HCT116 (cell line): ENCODE results near the gene PIK3IP1. TPM values are rescaled to one million over a fixed set of nuclear protein-coding genes. Genes with fewer than 3 reads are reported as not detected.

ENCODE experiments used
- ATAC-seq: fragments of 200-7000 bp; cut with Tn5 transposase; 2 replicates; pipeline ENCODE4 v1.9.1; 2020; ENCODE audit warnings: mild to moderate bottlenecking, moderate library complexity
- BruUV-seq: library from RNA; stranded (reverse); fragments of 400-500 nt; replicated peaks from 2 replicates; lab custom pipeline; 2021; lab: Mats Ljungman, UMichigan
- CTCF ChIA-PET: fragments of 300-600 bp; sonication (Branson Sonifier 250); formaldehyde crosslinking; loops from one replicate; lab custom pipeline; 2021; ENCODE audit warnings: antibody characterized with exemption; lab: Charles Lee
- POLR2A ChIA-PET: fragments of 300-600, 350-600 bp; sonication (Branson Sonifier 250); formaldehyde crosslinking; loops from one replicate; lab custom pipeline; 2021; ENCODE audit warnings: antibody characterized with exemption; lab: Charles Lee
- RAD21 ChIA-PET, 2 experiments: fragments of 300-600 bp; sonication (Branson Sonifier 250); formaldehyde crosslinking; loops; one replicate each; lab custom pipeline; 2023; ENCODE audit warnings: low total read pairs in 2 of 2; ENCODE audit not compliant: uncharacterized antibody in 2 of 2, unreplicated experiment in 2 of 2, low non-redundant PET in 1 of 2; lab: Charles Lee
- DNase-seq: peaks from one replicate; pipeline ENCODE4 v3.0.0-alpha.2; 2010; ENCODE audit warnings: low read depth, low spot score
- H2AFZ ChIP-seq: fragments of 200-600 bp; shearing (Covaris generic), sonication (generic); 2 replicates; pipeline ENCODE4 v1.6.1; 2017; ENCODE audit warnings: low read depth, mixed run types, mixed read lengths, antibody characterized with exemption, low read length; ENCODE audit not compliant: poor library complexity, severe bottlenecking
- H3K27ac ChIP-seq: 2 replicates; pipeline ENCODE4 v1.5.1; 2012; ENCODE audit warnings: low read depth, low read length
- H3K27me3 ChIP-seq: fragments of 200-600 bp; sonication (generic); 2 replicates; pipeline ENCODE4 v1.6.1; 2016; ENCODE audit warnings: mixed run types, low read length, mixed read lengths; ENCODE audit not compliant: insufficient read depth
- H3K36me3 ChIP-seq, 2 experiments: fragments of 200-500 bp in 1 of 2; fragments of 200-600 bp in 1 of 2; sonication (Bioruptor generic) in 1 of 2; sonication (generic) in 1 of 2; 2 replicates each; pipeline versions ENCODE4 v1.5.1 to v1.6.1; 2014 to 2016; ENCODE audit warnings: low read length in 2 of 2, inconsistent platforms in 1 of 2, mixed read lengths in 1 of 2, mixed run types in 1 of 2; ENCODE audit not compliant: insufficient read depth in 2 of 2, control insufficient read depth in 1 of 2
- H3K4me1 ChIP-seq, 2 experiments: fragments of 200-600 bp in 1 of 2; sonication (generic) in 1 of 2; 2 replicates each; pipeline versions ENCODE4 v1.5.1 to v1.6.1; 2012 to 2017; ENCODE audit warnings: low read length in 2 of 2, inconsistent platforms in 1 of 2, mild to moderate bottlenecking in 1 of 2, mixed read lengths in 1 of 2, mixed run types in 1 of 2, moderate library complexity in 1 of 2; ENCODE audit not compliant: insufficient read depth in 2 of 2, control insufficient read depth in 1 of 2
- H3K4me2 ChIP-seq: fragments of 200-600 bp; sonication (generic); 2 replicates; pipeline ENCODE4 v1.6.1; 2017; ENCODE audit warnings: mixed run types, low read length, mixed read lengths
- H3K4me3 ChIP-seq, 2 experiments: fragments of 200-600 bp in 1 of 2; sonication (generic) in 1 of 2; replicated peaks in 1 of 2; 2 replicates each; pipeline ENCODE4 v1.5.1; 2011 to 2016; ENCODE audit warnings: low read length in 2 of 2, control low read depth in 1 of 2, low read depth in 1 of 2, mild to moderate bottlenecking in 1 of 2, mixed read lengths in 1 of 2, mixed run types in 1 of 2
- H3K79me2 ChIP-seq: fragments of 200-600 bp; sonication (generic); 2 replicates; pipeline ENCODE4 v1.6.1; 2017; ENCODE audit warnings: mild to moderate bottlenecking, mixed run types, low read length, moderate library complexity, mixed read lengths; ENCODE audit not compliant: insufficient read depth
- H3K9ac ChIP-seq: fragments of 200-600 bp; sonication (generic); 2 replicates; pipeline ENCODE4 v1.6.1; 2016; ENCODE audit warnings: low read length, mixed read lengths
- H3K9me2 ChIP-seq: fragments of 200-600 bp; sonication (generic), shearing (Covaris generic); 2 replicates; pipeline ENCODE4 v1.6.1; 2017; ENCODE audit warnings: mixed run types, mild to moderate bottlenecking, moderate library complexity; ENCODE audit not compliant: insufficient read depth
- H3K9me3 ChIP-seq, 2 experiments: fragments of 200-500 bp in 1 of 2; fragments of 200-600 bp in 1 of 2; sonication (Bioruptor generic) in 1 of 2; sonication (generic) in 1 of 2; 2 replicates each; pipeline ENCODE4 v1.6.1; 2014 to 2017; ENCODE audit warnings: low read length in 2 of 2, mixed read lengths in 2 of 2, inconsistent platforms in 1 of 2, low read depth in 1 of 2, mild to moderate bottlenecking in 1 of 2, mixed run types in 1 of 2, moderate library complexity in 1 of 2; ENCODE audit not compliant: control insufficient read depth in 1 of 2, insufficient read depth in 1 of 2
- H4K20me1 ChIP-seq: fragments of 200-600 bp; sonication (generic), shearing (Covaris generic); 2 replicates; pipeline ENCODE4 v1.6.1; 2017; ENCODE audit warnings: mixed run types, mild to moderate bottlenecking, moderate library complexity; ENCODE audit not compliant: insufficient read depth
- CBX3 ChIP-seq: IDR thresholded peaks from 2 replicates; pipeline ENCODE4 v1.6.1; 2012; ENCODE audit warnings: low read depth
- CTCF ChIP-seq, 3 experiments: fragments of 200-600 bp in 1 of 3; sonication (generic) in 1 of 3; IDR thresholded peaks in 2 of 3; conservative IDR thresholded peaks in 1 of 3; 2 replicates each; pipeline ENCODE4 v1.5.1; 2012 to 2017; ENCODE audit warnings: low read depth in 2 of 3, low read length in 2 of 3, antibody characterized with exemption in 1 of 3, borderline replicate concordance in 1 of 3, control low read depth in 1 of 3, mild to moderate bottlenecking in 1 of 3, mixed read lengths in 1 of 3, mixed run types in 1 of 3, moderate library complexity in 1 of 3; ENCODE audit not compliant: insufficient read depth in 1 of 3
- TCF7L2 ChIP-seq: IDR thresholded peaks from 2 replicates; pipeline ENCODE4 v1.7.0; 2011; ENCODE audit warnings: borderline replicate concordance, inconsistent platforms; ENCODE audit not compliant: insufficient read depth, insufficient read length; ENCODE audit errors: extremely low read depth
- ZBTB33 ChIP-seq: IDR thresholded peaks from 2 replicates; pipeline ENCODE4 v1.6.1; 2011; ENCODE audit warnings: mild to moderate bottlenecking, low read length, moderate library complexity; ENCODE audit not compliant: insufficient replicate concordance; ENCODE audit errors: extremely low read depth
- intact Hi-C: fragments of 100-400 bp; cut with micrococcal nuclease; formaldehyde crosslinking; loops from 2 replicates; pipeline ENCODE4 v1.10.0; 2022
- total RNA-seq: library from RNA; stranded (reverse); gene quantifications from one replicate; pipeline ENCODE4 v1.2.1, GENCODE V29; 2021; ENCODE audit not compliant: unreplicated experiment

Gene PIK3IP1
- total RNA-seq, 1 experiment from 2014 or later: 1.6 TPM

DNA sequence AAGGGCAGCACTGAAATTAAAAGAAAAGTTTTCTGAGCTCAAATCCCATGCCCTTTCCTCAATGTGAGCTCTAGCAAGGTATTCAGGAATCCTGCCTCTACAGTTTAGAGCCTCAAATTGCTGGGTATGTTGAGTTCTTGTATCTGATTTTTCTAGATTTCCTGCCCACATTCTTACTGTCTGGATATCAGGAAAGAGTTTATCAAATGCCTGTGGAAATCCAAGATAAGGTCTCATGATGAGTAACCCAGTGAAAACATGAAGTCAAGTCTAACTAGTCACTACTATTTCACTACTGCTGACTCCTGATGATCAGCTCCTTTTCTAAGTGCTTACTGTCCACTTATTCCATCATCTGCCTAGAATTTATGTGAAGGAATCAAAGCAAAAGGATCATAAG, 50.4 kb downstream of the PIK3IP1 start:
- peaks cover 4% of the 10 kb centered on the region; the same call in 1 of the 2 replicates for H4K20me1 ChIP-seq
- TF ChIP-seq ZBTB33 (no peak), TCF7L2 (no peak), CBX3 (no peak), CTCF (IDR thresholded peaks at IDR 0.05 in 2 of 3, conservative IDR thresholded peaks at IDR 0.05 in 1 of 3; ENCODE audit: borderline replicate concordance in 1 of 3, insufficient read depth in 1 of 3, low read depth in 2 of 3, low read length in 2 of 3) (peak in 2 of 3 experiments; percentile 16 to 17; a peak in 2 of 6 replicates)
- no peaks in the 10 kb centered on the region for H3K9me2 ChIP-seq
- H3K9me3 ChIP-seq: no peaks in the 10 kb centered on the region
- H3K4me2 ChIP-seq: peak overlapping the region; percentile 49; the same call in 1 of the 2 replicates
- no TSS peak for BruUV-seq
- ChIA-PET CTCF (interaction anchor here (0.6 kb wide), 1 partner anchor 188 kb away, joined by 3 read pairs; no protein-coding TSS in a partner anchor), POLR2A (no interaction called here), RAD21 (no interaction called here)
- no peaks in the 10 kb centered on the region for H3K36me3 ChIP-seq
- H3K4me1 ChIP-seq: peaks cover 47 to 63% of the 10 kb centered on the region in 2 experiments
- DNase-seq (no peak), ATAC-seq (no peak)
- no peak overlapping the region for H3K9ac ChIP-seq
- no peak overlapping the region for H2AFZ ChIP-seq
- H3K27me3 ChIP-seq: no peaks in the 10 kb centered on the region
- intact Hi-C loops: no loop called here
- no peak overlapping the region for H3K4me3 ChIP-seq
- H3K27ac ChIP-seq: no peak overlapping the region
- H3K79me2 ChIP-seq: peaks cover 31% of the 10 kb centered on the region; the same call in 1 of the 2 replicates
